NK-92 treated with Interleukin-12 subunit alpha and Interleukin-12 subunit beta, amount 100 ng/mL, for 24 hours (cell line): Measurements from ENCODE around the gene SMIM43.
"Not testable (repeated sequence)": the region's sequence is repeated elsewhere in the genome, so short reads cannot be mapped to it uniquely, and the experiment has no call there.

Experiments used
- DNase-seq: peaks from one replicate; lab custom pipeline; 2025; lab: John Stamatoyannopoulos, UW

Gene SMIM43

GRCh38 chr4:121783210-121783609 is 18.2 kb upstream of the SMIM43 start:
- DNase-seq, result no peak

GRCh38 chr4:121778991-121779628 is 14.1 kb upstream of the SMIM43 start:
- no peak for DNase-seq

GRCh38 chr4:121777625-121778024 is 12.7 kb upstream of the SMIM43 start:
- DNase-seq, result no peak

GRCh38 chr4:121776610-121777401 is 11.8 kb upstream of the SMIM43 start:
- DNase-seq, result no peak

- no peak for DNase-seq
Observed at GRCh38 chr4:121773883-121774282, 8.9 kb upstream of the SMIM43 start.

- DNase-seq, result no peak
Observed at GRCh38 chr4:121771869-121772268, 6.9 kb upstream of the SMIM43 start.

GRCh38 chr4:121769341-121769740 is 4.4 kb upstream of the SMIM43 start:
- DNase-seq, result no peak

- DNase-seq, result no peak
Observed at GRCh38 chr4:121767166-121767565, 2.2 kb upstream of the SMIM43 start.

GRCh38 chr4:121765971-121766538 is 1.1 kb upstream of the SMIM43 start:
- no peak for DNase-seq

- DNase-seq, result no peak
Observed at GRCh38 chr4:121765368-121765705, 373 bp upstream of the SMIM43 start.

GRCh38 chr4:121764303-121764701 is 662 bp downstream of the SMIM43 start:
- no peak for DNase-seq

- no peak for DNase-seq
Observed at GRCh38 chr4:121760205-121760604, 4.8 kb downstream of the SMIM43 start.

GRCh38 chr4:121758925-121759568 is 5.9 kb downstream of the SMIM43 start:
- no peak for DNase-seq

GRCh38 chr4:121752142-121752541 is 12.8 kb downstream of the SMIM43 start:
- not testable (repeated sequence) for DNase-seq

- no peak for DNase-seq
Observed at GRCh38 chr4:121749225-121749624, 15.7 kb downstream of the SMIM43 start.

GRCh38 chr4:121742794-121743193 is 22.2 kb downstream of the SMIM43 start:
- no peak for DNase-seq

GRCh38 chr4:121741751-121742150 is 23.2 kb downstream of the SMIM43 start:
- DNase-seq, result no peak

- no peak for DNase-seq
Observed at GRCh38 chr4:121740796-121741409, 24.1 kb downstream of the SMIM43 start.

- DNase-seq, result no peak
Observed at GRCh38 chr4:121739575-121739974, 25.4 kb downstream of the SMIM43 start.

GRCh38 chr4:121738780-121739535 is 26.0 kb downstream of the SMIM43 start:
- no peak for DNase-seq

GRCh38 chr4:121737846-121738554 is 27.0 kb downstream of the SMIM43 start:
- no peak for DNase-seq
